ENCODE data around the gene MRPL18.
"Not testable (repeated sequence)": the region's sequence is repeated elsewhere in the genome, so short reads cannot be mapped to it uniquely, and the experiment has no call there.

Gene MRPL18

GRCh38 chr6:159777240-159777904 lies 12.9 kb upstream of the MRPL18 start:
- DNase-seq: no peak
- ATAC-seq: no peak

- DNase-seq (no peak), ATAC-seq (no peak)
Observed at GRCh38 chr6:159778131-159778530, 12.1 kb upstream of the MRPL18 start.

GRCh38 chr6:159778542-159779103 lies 11.6 kb upstream of the MRPL18 start:
- ATAC-seq: no peak
- DNase-seq: no peak

GRCh38 chr6:159788276-159788675 lies 2.0 kb upstream of the MRPL18 start:
- DNase-seq: peak; percentile 24
- ATAC-seq: no peak

GRCh38 chr6:159788753-159789376 lies 1.4 kb upstream of the MRPL18 start:
- ATAC-seq (no peak), DNase-seq (peak; percentile 46)

- ATAC-seq (peak; percentile 84), DNase-seq (peak; percentile 99)
Observed at GRCh38 chr6:159789377-159790148, 704 bp upstream of the MRPL18 start, which contains the start of gene TCP1. TCP1 (minus strand) TSS chr6:159789602; CDS start chr6:159789468, 134 bp downstream.

GRCh38 chr6:159790956-159791598 lies 810 bp downstream of the MRPL18 start:
- DNase-seq: peak; percentile 27
- no peak for ATAC-seq

GRCh38 chr6:159794976-159795375 lies 4.7 kb downstream of the MRPL18 start:
- not testable (repeated sequence) for DNase-seq, ATAC-seq

- no peak for ATAC-seq
- DNase-seq: no peak
Observed at GRCh38 chr6:159797554-159797953, 7.3 kb downstream of the MRPL18 start.

GRCh38 chr6:159800141-159800865 lies 10.0 kb downstream of the MRPL18 start, which contains the start of gene PNLDC1:
PNLDC1 (plus strand) TSS chr6:159800276; CDS start chr6:159800308, 32 bp downstream.
- ATAC-seq: no peak
- no peak for DNase-seq

GRCh38 chr6:159801935-159802334 lies 11.7 kb downstream of the MRPL18 start:
- ATAC-seq (no peak), DNase-seq (no peak)

GRCh38 chr6:159804504-159804903 lies 14.2 kb downstream of the MRPL18 start:
- DNase-seq: no peak
- no peak for ATAC-seq

GRCh38 chr6:159805440-159806020 lies 15.3 kb downstream of the MRPL18 start:
- DNase-seq (no peak), ATAC-seq (no peak)

- ATAC-seq: no peak
Observed at GRCh38 chr6:159806021-159806458, 15.8 kb downstream of the MRPL18 start.

GRCh38 chr6:159807150-159807858 lies 17.0 kb downstream of the MRPL18 start:
- no peak for ATAC-seq
- DNase-seq: no peak

More at GRCh38 chr6:159806021-159806458, 15.8 kb downstream of the MRPL18 start:
- no peak for DNase-seq

- no peak for DNase-seq
- no peak for ATAC-seq
Observed at GRCh38 chr6:159808647-159809046, 18.4 kb downstream of the MRPL18 start.

- ATAC-seq (no peak), DNase-seq (no peak)
Observed at GRCh38 chr6:159809149-159809548, 18.9 kb downstream of the MRPL18 start.

GRCh38 chr6:159813781-159814180 lies 23.5 kb downstream of the MRPL18 start:
- DNase-seq (no peak), ATAC-seq (no peak)

GRCh38 chr6:159815410-159815809 lies 25.1 kb downstream of the MRPL18 start:
- no peak for ATAC-seq
- DNase-seq: no peak

- not testable (repeated sequence) for ATAC-seq, DNase-seq
Observed at GRCh38 chr6:159816775-159817174, 26.5 kb downstream of the MRPL18 start.
